ENCODE data around the gene ELL.

The ELL gene

DNA sequence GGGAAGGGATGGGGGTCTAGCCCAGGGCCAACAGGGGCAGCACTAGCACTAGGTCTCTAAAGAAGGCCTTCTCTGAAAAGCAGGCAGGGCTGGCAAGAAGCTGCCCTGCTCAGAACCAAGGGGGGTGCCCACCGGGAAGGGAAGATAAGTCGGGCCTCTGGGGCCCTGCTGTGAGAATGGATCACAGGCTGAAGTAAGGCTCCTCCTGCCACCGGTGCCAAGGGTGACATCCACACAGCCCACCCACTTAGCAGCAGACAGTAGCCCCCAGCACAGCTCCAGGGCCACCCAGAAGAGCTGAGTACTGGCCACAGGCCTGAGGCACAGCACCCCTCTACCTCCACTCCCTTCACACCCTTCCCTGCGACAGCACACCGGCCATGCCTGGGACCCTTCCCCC is 5.9 kb downstream of the ELL start:
- H3K4me3 ChIP-seq (ENCODE audit: low read length), result no peak overlapping the region
- no peak overlapping the region for H3K9ac ChIP-seq (ENCODE audit: low read depth, low read length)
- no peaks in the 10 kb centered on the region for H3K36me3 ChIP-seq (ENCODE audit: insufficient read depth, low read length)
- WGBS, result 81% methylated on average over 5 of the region's 5 CpGs
- H3K27ac ChIP-seq (ENCODE audit: low read depth, low read length), result no peak overlapping the region
- H3K4me1 ChIP-seq (ENCODE audit: insufficient read depth, low read length), result peaks cover 5% of the 10 kb centered on the region
- H3K27me3 ChIP-seq (ENCODE audit: insufficient read depth, low read length), result no peaks in the 10 kb centered on the region
- no peaks in the 10 kb centered on the region for H3K9me3 ChIP-seq (ENCODE audit: insufficient read depth, low read depth, low read length)

DNA sequence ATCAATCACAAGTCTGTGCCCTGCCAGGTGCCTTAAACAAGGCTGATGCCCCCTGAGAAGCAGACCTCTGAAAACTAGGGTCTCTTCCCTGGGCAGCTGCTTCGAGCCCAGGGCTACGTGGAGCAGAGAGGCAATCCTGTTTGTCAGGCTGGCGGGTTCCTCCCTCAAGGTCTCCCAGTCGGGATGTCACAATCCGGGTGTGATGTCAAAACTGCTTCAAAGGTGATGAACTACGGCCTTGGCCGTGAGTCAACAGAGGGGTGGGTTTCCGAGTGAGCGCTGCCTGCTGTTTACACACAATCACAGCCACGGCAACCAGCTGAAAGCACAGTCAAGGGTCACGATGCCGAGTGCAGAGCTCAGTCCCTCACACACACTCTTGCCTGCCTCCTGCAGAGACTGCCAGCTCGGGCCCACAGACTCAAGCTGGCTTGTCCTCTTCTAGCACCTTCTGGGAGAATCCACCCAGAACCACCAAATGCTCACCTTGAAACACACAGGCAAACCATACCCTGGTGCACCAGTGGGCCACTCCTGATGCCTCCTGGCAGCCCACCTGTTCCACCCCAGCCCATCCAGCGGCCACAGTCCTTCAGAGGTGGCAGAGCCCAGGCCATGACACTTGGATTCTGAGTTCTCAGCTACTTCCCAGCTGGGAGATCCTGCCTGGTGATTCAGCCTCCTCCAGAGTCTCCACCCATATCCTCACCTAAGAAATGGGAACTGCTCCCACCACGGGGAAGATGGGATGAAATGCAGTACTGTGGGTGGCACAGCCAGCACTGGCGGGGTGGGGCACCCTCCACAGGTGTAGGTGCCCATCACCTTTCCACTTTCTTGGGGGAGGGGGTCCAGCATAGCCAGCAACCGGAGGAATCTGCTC is 6.8 kb downstream of the ELL start:
- no peaks in the 10 kb centered on the region for H3K9me3 ChIP-seq (ENCODE audit: insufficient read depth, low read depth, low read length)
- H3K4me3 ChIP-seq (ENCODE audit: low read length), result no peak overlapping the region
- no peak overlapping the region; the same call in 1 of the 2 replicates for H3K9ac ChIP-seq (ENCODE audit: low read depth, low read length)
- H3K36me3 ChIP-seq (ENCODE audit: insufficient read depth, low read length), result no peaks in the 10 kb centered on the region
- peaks cover 4% of the 10 kb centered on the region for H3K4me1 ChIP-seq (ENCODE audit: insufficient read depth, low read length)
- 80% methylated on average over 17 of the region's 17 CpGs for WGBS
- no peak overlapping the region; the same call in 1 of the 2 replicates for H3K27ac ChIP-seq (ENCODE audit: low read depth, low read length)
- no peaks in the 10 kb centered on the region for H3K27me3 ChIP-seq (ENCODE audit: insufficient read depth, low read length)

DNA sequence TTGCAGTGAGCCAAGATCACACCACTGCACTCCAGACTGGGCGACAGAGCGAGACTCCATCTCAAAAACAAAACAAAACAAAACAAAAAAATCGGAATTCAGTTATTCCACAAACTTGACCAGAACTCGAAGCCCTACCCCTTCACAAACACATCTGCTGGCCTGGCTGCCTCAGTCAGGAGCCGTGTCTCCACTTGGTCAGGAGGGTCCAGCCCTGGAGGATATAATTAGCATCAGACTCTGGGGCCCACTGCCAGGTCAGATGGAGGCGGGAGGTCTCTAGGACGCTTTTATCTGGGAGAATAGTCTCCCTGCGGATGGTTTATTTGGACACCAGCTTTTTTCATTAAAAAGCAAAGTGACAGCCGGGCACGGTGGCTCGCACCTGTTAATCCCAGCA is 8.0 kb downstream of the ELL start:
- Histone ChIP-seq H3K4me3 (ENCODE audit: low read length) (no peak overlapping the region), H3K27ac (ENCODE audit: low read depth, low read length) (no peak overlapping the region), H3K9ac (ENCODE audit: low read depth, low read length) (no peak overlapping the region)

DNA sequence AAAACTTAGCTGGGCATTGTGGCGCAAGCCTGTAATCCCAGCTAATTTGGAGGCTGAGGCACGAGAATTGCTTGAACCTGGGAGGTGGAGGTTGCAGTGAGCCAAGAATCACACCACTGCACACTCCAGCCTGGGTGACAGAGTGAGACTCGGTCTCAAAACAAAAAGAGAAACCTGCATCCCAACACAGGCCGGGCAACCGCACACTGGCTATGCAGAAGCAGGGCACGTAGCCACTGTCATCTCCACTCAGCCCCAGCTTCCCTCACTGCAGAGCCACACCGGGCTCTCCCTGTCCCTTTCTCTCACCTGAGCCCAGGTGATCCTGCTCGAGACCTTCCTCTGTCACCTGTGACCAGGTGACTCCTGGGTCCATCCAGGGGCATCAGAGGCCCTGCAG is 11.7 kb downstream of the ELL start:
- Histone ChIP-seq H3K9me3 (ENCODE audit: insufficient read depth, low read depth, low read length) (no peaks in the 10 kb centered on the region), H3K27ac (ENCODE audit: low read depth, low read length) (no peak overlapping the region), H3K36me3 (ENCODE audit: insufficient read depth, low read length) (no peaks in the 10 kb centered on the region), H3K4me1 (ENCODE audit: insufficient read depth, low read length) (no peaks in the 10 kb centered on the region), H3K9ac (ENCODE audit: low read depth, low read length) (no peak overlapping the region), H3K4me3 (ENCODE audit: low read length) (no peak overlapping the region), H3K27me3 (ENCODE audit: insufficient read depth, low read length) (no peaks in the 10 kb centered on the region)
- WGBS, result 96% methylated on average over 8 of the region's 8 CpGs

More for the DNA sequence above, 8.0 kb downstream of the ELL start:
- Histone ChIP-seq H3K27me3 (ENCODE audit: insufficient read depth, low read length) (no peaks in the 10 kb centered on the region), H3K36me3 (ENCODE audit: insufficient read depth, low read length) (no peaks in the 10 kb centered on the region), H3K4me1 (ENCODE audit: insufficient read depth, low read length) (no peaks in the 10 kb centered on the region), H3K9me3 (ENCODE audit: insufficient read depth, low read depth, low read length) (no peaks in the 10 kb centered on the region)
- 86% methylated on average over 11 of the region's 11 CpGs for WGBS

DNA sequence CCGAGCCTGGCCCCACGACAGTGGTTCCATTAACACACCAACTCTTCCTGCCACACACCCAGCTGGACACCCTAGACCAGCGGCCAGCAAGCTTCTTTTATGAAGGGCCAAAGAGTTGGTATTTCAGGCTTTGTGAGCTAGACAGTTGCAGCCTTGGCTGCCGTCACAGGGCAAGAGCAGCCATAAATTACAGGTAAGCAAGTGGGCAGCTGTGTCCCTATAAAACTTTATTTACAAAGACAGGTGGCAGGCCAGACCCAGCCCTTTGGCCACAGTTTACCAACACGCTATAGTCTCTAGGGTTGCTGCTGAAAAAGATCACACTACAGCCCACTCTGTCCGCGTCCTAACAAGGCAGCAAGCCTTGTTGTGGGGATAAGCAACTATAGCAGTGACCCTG is 13.3 kb downstream of the ELL start:
- Histone ChIP-seq H3K4me3 (ENCODE audit: low read length) (no peak overlapping the region), H3K36me3 (ENCODE audit: insufficient read depth, low read length) (no peaks in the 10 kb centered on the region), H3K27me3 (ENCODE audit: insufficient read depth, low read length) (no peaks in the 10 kb centered on the region), H3K27ac (ENCODE audit: low read depth, low read length) (no peak overlapping the region), H3K9me3 (ENCODE audit: insufficient read depth, low read depth, low read length) (no peaks in the 10 kb centered on the region), H3K9ac (ENCODE audit: low read depth, low read length) (no peak overlapping the region), H3K4me1 (ENCODE audit: insufficient read depth, low read length) (no peaks in the 10 kb centered on the region)
- 85% methylated on average over 7 of the region's 7 CpGs for WGBS

DNA sequence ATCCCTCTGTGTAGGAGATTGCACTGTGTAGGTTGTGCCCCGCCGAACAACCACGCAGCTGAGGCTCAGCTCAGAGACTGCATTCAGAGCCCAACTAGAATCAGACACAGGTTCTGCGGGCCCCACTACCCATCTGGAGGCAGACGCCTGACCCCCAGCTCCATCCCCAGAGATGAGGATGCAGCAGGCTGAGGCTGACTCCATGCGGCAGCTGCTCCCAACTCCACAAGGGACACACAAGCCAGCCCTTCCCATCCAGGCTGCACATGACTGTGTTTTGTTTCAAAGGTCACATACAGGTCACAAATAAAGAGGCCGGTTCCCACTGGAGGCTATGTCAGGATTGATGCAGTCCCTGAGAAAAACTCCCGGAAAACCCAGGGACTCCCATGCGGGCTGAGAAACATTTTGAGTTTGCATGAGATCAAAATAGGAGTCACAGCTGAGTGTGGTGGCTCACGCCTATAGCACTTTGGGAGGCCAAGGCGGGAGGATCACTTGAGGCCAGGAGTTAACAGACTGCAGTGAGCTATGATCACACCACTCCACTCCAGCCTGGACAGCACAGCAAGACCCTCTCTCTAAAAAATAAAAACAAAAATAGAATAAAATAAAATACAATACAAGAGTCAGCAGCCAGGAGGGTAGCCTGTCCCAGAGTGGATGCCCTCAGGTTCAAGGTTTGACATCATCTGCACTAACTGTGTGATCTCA is 14.0 kb downstream of the ELL start:
- 89% methylated on average over 11 of the region's 11 CpGs for WGBS
- Histone ChIP-seq H3K36me3 (ENCODE audit: insufficient read depth, low read length) (no peaks in the 10 kb centered on the region), H3K9ac (ENCODE audit: low read depth, low read length) (no peak overlapping the region), H3K27ac (ENCODE audit: low read depth, low read length) (no peak overlapping the region), H3K9me3 (ENCODE audit: insufficient read depth, low read depth, low read length) (no peaks in the 10 kb centered on the region), H3K4me1 (ENCODE audit: insufficient read depth, low read length) (no peaks in the 10 kb centered on the region), H3K27me3 (ENCODE audit: insufficient read depth, low read length) (no peaks in the 10 kb centered on the region), H3K4me3 (ENCODE audit: low read length) (no peak overlapping the region)

DNA sequence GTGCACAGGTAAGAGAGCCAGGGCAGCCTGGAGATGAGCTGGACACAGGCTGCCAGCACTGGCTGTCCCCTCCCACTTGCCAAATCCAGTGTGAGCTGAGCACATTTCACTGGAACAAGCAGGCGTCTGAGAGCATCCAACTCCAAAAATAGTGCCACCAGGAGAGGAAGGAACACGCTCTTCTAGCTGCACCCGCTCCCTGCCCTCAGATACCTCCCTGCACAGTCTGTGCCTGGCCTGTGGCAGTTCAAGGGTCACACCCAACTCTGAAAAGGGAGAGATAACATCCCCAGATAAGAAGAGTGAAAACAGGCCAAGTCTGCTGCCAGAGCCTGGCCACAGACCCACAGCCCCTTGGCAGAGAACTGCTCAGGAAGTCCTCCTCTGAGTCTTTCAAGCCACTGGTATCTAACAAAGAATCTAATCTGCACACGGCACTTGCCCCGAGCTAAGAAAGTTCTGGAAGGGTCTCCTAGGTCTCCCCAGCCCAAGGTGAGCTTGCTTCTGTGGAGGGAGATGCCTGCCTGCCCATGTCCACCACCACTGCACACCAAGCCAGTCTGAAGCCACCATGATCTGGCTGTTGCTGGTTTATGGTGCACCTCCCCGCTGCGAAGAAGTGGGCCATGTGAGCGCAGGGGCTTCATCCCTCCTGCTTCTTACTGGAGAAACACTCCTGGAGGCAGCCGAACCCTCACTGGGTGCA is 14.7 kb downstream of the ELL start:
- no peaks in the 10 kb centered on the region for H3K4me1 ChIP-seq (ENCODE audit: insufficient read depth, low read length)
- H3K27me3 ChIP-seq (ENCODE audit: insufficient read depth, low read length), result no peaks in the 10 kb centered on the region
- H3K27ac ChIP-seq (ENCODE audit: low read depth, low read length), result no peak overlapping the region
- H3K4me3 ChIP-seq (ENCODE audit: low read length), result no peak overlapping the region
- H3K36me3 ChIP-seq (ENCODE audit: insufficient read depth, low read length), result no peaks in the 10 kb centered on the region
- H3K9me3 ChIP-seq (ENCODE audit: insufficient read depth, low read depth, low read length), result no peaks in the 10 kb centered on the region
- 91% methylated on average over 9 of the region's 9 CpGs for WGBS
- no peak overlapping the region for H3K9ac ChIP-seq (ENCODE audit: low read depth, low read length)

DNA sequence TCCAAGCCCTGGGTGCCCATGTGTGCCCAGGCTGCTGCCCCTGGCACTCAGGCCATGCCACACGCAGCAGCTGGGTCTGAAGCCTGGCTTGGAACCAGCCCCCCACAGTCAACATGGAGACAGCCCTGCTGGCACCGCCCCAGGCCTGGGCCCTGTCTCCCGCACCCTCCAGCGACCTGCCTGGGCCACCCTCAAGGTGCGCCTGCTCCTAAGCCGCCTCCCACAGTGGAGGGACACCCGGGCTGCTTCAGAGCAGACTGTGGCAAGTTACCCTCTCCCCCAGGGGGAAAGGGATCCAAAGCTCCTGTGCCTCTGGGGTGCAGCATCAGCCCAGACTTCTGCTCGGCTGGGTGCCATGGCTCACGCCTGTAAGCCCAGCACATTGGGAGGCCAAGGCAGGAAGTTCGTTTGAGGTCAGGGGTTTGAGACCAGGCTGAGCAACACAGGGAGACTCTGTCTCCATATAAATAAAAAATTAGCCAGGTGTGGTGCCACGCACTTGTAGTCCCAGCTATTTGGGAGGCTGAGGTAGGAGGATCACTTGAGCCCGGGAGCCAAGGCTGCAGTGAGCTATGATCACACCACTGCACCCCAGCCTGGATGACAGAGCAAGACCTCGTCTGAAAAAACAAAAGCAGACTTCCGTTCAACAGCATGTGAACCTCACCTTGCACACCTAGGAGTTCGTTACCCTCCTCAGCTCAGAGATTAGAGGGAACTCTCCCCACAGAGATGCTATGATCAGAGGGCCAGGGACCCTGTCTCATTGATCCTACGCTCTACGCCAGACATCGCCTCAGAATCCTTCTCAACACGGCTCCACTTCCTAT is 15.6 kb downstream of the ELL start:
- Histone ChIP-seq H3K27me3 (ENCODE audit: insufficient read depth, low read length) (no peaks in the 10 kb centered on the region), H3K9me3 (ENCODE audit: insufficient read depth, low read depth, low read length) (no peaks in the 10 kb centered on the region), H3K27ac (ENCODE audit: low read depth, low read length) (no peak overlapping the region), H3K36me3 (ENCODE audit: insufficient read depth, low read length) (no peaks in the 10 kb centered on the region), H3K4me3 (ENCODE audit: low read length) (no peak overlapping the region), H3K9ac (ENCODE audit: low read depth, low read length) (no peak overlapping the region; the same call in 1 of the 2 replicates), H3K4me1 (ENCODE audit: insufficient read depth, low read length) (no peaks in the 10 kb centered on the region)
- WGBS, result 88% methylated on average over 19 of the region's 19 CpGs

DNA sequence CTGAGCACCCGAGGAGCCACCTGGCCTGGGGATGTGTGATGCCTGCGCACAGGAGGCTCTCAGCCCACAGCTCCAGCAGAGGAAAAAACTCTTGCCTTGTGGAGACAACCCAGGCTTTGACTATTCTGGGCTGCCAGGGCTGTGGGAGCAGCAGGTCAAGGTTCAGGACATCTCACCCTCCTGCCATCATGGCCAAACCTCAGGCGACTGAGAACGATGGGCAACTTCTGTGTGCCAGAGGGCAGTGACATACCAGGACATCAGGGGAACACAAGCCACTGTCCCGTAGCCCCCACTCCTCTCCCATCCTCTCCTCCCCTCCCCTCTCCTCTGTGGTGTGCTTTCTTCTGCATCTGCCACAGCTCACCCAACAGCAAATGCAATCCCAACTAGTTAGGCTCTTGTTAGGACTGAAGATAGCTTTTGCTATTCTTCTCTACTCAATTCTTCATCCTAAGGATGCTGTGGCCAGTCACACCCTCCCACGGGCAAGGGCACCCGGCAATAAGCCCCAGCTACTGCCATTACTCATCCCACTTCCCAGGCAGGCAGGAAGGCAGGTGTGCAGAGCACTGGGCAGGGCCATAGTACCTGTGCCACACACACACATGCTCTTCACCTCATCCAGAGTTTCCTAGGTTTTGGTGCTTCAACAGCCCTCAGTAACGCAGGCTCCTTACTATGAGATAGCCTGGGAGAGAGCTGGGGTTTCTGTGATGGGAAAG is 16.8 kb downstream of the ELL start:
- no peaks in the 10 kb centered on the region for H3K4me1 ChIP-seq (ENCODE audit: insufficient read depth, low read length)
- H3K27ac ChIP-seq (ENCODE audit: low read depth, low read length), result no peak overlapping the region
- no peaks in the 10 kb centered on the region for H3K36me3 ChIP-seq (ENCODE audit: insufficient read depth, low read length)
- no peaks in the 10 kb centered on the region for H3K27me3 ChIP-seq (ENCODE audit: insufficient read depth, low read length)
- H3K4me3 ChIP-seq (ENCODE audit: low read length), result no peak overlapping the region
- H3K9ac ChIP-seq (ENCODE audit: low read depth, low read length), result no peak overlapping the region
- WGBS, result 90% methylated on average over 8 of the region's 8 CpGs
- no peaks in the 10 kb centered on the region for H3K9me3 ChIP-seq (ENCODE audit: insufficient read depth, low read depth, low read length)
